ENCODE measurements around the gene CRIP3.
A peak's percentile ranks its signal among the peaks of the same experiment; 100 is the strongest.
"Not testable (repeated sequence)": the region's sequence is repeated elsewhere in the genome, so short reads cannot be mapped to it uniquely, and the experiment has no call there.

CRIP3 gene

DNA sequence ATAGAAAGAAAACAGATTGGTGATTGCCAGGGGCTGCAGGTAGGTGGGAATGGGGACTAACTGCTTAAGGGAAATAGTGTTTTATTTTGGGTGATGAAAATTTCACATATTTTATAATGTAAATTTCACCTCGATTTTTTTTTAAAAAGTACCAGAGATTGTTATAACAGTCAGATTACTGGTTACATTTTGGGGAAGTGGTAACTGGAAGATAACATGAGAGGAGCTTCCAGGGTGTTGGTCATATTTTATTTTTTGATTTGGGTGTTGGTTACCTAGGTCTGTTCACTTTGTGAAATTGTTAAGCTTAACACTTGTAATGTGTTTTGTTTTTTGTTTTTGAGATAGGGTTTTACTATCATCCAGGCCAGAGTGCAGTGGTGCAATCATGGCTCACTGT lies 17.2 kb upstream of the CRIP3 start:
- no peak for DNase-seq
- TF ChIP-seq POLR2A (IDR thresholded peaks at IDR 0.05; ENCODE audit: low read length) (no peak), GATA1 (IDR thresholded peaks at IDR 0.05; ENCODE audit: low read depth, low read length) (no peak)

GRCh38 chr6:43318011-43318410 lies 9.4 kb upstream of the CRIP3 start:
- DNase-seq, result no peak
- no peak for TF ChIP-seq GATA1 (IDR thresholded peaks at IDR 0.05; ENCODE audit: low read depth, low read length)
- no peak for TF ChIP-seq POLR2A (IDR thresholded peaks at IDR 0.05; ENCODE audit: low read length)

GRCh38 chr6:43313813-43314212 lies 5.2 kb upstream of the CRIP3 start:
- TF ChIP-seq POLR2A (IDR thresholded peaks at IDR 0.05; ENCODE audit: low read length), result no peak
- TF ChIP-seq GATA1 (IDR thresholded peaks at IDR 0.05; ENCODE audit: low read depth, low read length), result no peak
- no peak for DNase-seq

GRCh38 chr6:43311666-43312065 lies 3.0 kb upstream of the CRIP3 start:
- DNase-seq, result no peak
- TF ChIP-seq GATA1 (IDR thresholded peaks at IDR 0.05; ENCODE audit: low read depth, low read length) (no peak), POLR2A (IDR thresholded peaks at IDR 0.05; ENCODE audit: low read length) (no peak)

- DNase-seq, result no peak
- TF ChIP-seq POLR2A (IDR thresholded peaks at IDR 0.05; ENCODE audit: low read length), result no peak
- TF ChIP-seq GATA1 (IDR thresholded peaks at IDR 0.05; ENCODE audit: low read depth, low read length), result no peak
These were observed 2.0 kb upstream of the CRIP3 start for GRCh38 chr6:43310624-43311023.

GRCh38 chr6:43310134-43310533 lies 1.5 kb upstream of the CRIP3 start:
- peak in 1 of 2 experiments; percentile 15 for DNase-seq
- no peak for TF ChIP-seq POLR2A (IDR thresholded peaks at IDR 0.05; ENCODE audit: low read length)
- TF ChIP-seq GATA1 (IDR thresholded peaks at IDR 0.05; ENCODE audit: low read depth, low read length), result no peak

GRCh38 chr6:43308990-43309477 lies 408 bp upstream of the CRIP3 start:
- no peak for TF ChIP-seq GATA1 (IDR thresholded peaks at IDR 0.05; ENCODE audit: low read depth, low read length)
- no peak for TF ChIP-seq POLR2A (IDR thresholded peaks at IDR 0.05; ENCODE audit: low read length)
- no peak for DNase-seq

DNA sequence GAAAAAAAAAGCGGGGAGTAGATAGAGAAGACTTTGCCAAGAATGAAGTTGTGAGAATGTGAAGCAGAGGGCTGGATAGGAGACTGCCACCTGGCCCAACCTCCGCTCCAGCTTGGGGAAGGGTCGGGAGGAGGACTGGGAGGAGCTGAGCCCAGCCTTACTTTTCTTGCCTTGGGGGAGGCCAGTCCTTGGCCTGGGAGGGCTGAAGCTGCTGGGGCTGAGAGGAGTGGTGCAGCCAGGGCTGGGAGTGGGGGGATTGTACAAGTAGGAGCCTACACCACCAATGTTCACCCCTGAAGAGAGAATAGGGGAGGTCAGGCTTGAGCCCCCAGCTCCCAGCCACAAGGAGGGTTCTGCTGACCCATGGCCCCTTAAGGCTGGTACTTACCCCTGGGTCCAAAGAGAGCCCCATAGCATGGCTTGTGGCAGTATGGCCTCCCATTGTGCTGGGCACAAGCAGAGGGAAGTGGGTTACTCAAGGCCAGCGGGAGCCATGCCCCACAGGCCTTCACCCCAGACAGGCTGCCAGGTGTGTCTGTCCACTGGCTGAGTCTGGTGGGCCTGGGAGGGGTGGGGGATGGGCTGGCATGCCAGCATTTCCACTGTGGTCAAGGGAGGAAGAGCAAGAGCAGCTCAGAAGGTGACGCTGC lies 1.1 kb downstream of the CRIP3 start:
- DNase-seq, result no peak

DNA sequence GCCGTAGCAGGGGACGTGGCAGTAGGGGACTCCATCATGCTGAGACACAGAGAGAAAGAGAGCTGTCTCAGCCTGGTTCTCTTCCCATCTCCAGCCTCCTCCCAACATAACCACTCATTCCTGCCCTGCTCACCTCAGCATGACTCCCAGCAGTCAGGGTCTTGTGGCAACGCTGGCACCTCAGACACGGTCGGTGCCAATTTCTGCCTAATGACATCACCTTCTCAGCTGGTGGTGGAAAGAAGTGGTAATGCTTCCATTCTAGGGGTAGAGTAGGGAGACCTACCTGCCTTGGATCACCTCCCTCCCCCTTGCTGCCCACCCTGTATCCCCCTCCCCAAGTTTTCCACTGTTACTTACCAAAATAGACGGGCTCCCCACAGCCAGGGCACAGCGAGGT lies 2.5 kb downstream of the CRIP3 start:
- DNase-seq, result no peak
- no peak for TF ChIP-seq GATA1 (IDR thresholded peaks at IDR 0.05; ENCODE audit: low read depth, low read length)
- TF ChIP-seq POLR2A (IDR thresholded peaks at IDR 0.05; ENCODE audit: low read length), result no peak

More for the DNA sequence above, 1.1 kb downstream of the CRIP3 start:
- TF ChIP-seq POLR2A (IDR thresholded peaks at IDR 0.05; ENCODE audit: low read length), result no peak
- no peak for TF ChIP-seq GATA1 (IDR thresholded peaks at IDR 0.05; ENCODE audit: low read depth, low read length)

DNA sequence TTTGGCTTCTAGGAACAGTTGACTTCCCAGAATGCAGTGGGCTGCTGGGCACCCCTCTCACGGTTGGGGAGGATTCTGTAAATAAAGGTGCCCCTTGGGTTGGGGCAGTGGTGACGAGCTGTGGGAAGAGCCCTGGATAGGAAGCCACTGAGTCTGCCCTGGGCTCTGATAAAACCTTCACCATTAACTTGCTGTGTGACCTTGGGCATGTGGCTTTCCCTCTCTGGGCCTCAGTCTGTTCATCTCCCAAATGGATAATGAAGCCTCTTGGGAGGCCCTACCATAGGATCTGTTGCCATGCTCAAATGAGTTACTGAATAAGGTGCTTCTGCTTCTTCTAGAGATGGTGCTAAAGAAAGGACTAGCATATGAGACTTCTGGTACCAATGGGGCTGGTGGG lies 3.7 kb downstream of the CRIP3 start:
- TF ChIP-seq GATA1 (IDR thresholded peaks at IDR 0.05; ENCODE audit: low read depth, low read length) (no peak), POLR2A (IDR thresholded peaks at IDR 0.05; ENCODE audit: low read length) (no peak)
- DNase-seq, result no peak

DNA sequence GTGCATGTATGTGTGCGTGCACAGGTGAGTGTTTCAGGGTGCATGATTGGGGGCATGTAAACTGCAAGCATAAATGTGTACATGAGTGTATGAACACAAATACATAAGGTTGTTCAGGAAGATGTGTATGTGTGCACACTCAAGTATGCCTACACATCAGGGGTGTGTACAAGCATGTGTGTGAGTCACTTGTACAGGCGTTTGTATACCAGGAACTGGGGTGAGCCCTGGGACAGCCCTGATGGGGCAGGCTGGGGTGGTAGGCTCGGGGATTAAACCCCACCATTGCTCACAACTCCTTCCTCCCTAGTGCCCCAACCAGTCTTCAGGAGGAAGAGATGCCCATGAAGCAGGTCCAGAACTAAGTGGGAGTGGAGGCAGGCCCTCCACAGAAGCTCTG lies 4.3 kb downstream of the CRIP3 start:
- DNase-seq, result no peak
- TF ChIP-seq GATA1 (IDR thresholded peaks at IDR 0.05; ENCODE audit: low read depth, low read length), result no peak
- no peak for TF ChIP-seq POLR2A (IDR thresholded peaks at IDR 0.05; ENCODE audit: low read length)

DNA sequence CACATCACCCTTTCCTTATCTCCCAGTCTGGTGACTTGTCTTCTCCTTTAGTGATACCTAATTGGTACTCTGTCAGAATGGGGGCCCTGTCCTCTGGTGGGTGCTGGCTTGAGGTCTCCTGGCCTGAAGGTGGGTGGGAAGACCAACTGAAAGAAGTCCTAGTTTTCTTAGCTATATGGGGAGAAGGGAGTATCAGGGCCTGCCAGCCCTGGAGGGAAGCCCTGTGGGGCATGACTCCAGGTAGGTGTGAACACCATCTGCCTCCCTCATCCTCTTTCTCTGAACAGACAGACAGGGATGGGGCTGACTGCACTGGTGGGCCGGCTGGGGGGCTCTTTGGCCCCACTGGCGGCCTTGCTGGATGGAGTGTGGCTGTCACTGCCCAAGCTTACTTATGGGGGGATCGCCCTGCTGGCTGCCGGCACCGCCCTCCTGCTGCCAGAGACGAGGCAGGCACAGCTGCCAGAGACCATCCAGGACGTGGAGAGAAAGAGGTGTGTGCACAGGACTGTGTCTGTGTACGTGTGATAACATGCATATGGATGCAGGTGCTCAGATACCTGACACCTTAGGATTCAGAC lies 4.8 kb downstream of the CRIP3 start:
- DNase-seq, result no peak
- TF ChIP-seq GATA1 (IDR thresholded peaks at IDR 0.05; ENCODE audit: low read depth, low read length), result no peak
- no peak for TF ChIP-seq POLR2A (IDR thresholded peaks at IDR 0.05; ENCODE audit: low read length)

DNA sequence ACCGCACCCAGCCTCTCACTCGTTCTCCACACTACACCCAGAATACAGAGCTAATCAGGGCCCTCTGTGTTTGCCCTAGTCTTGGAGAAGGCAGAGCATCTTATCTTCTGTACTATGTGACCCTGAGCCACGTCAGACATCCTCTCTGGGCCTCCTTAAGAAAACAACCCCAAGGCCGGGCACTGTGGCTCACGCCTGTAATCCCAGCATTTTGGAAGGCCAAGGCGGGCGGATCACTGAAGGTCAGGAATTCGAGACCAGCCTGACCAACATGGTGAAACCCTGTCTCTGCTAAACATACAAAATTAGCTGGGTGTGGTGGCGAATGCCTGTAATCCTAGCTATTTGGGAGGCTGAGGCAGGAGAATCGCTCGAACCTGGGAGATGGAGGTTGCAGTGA lies 5.6 kb downstream of the CRIP3 start:
- not testable (repeated sequence) for DNase-seq

DNA sequence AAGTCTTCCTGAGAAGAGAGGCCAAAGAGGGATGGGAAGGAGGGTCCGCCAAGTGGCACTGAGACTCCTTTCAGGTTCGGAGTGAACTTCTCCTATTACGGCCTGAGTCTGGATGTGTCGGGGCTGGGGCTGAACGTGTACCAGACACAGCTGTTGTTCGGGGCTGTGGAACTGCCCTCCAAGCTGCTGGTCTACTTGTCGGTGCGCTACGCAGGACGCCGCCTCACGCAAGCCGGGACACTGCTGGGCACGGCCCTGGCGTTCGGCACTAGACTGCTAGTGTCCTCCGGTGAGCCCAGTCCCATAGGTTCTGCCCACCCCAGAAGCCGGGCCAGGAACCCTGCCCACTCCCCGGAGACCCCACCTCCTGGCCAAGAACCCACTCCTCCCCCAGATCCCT lies 6.5 kb downstream of the CRIP3 start:
- DNase-seq, result no peak
- TF ChIP-seq POLR2A (IDR thresholded peaks at IDR 0.05; ENCODE audit: low read length) (no peak), GATA1 (IDR thresholded peaks at IDR 0.05; ENCODE audit: low read depth, low read length) (no peak)

GRCh38 chr6:43301081-43301870 lies 7.3 kb downstream of the CRIP3 start:
- no peak for DNase-seq

More at GRCh38 chr6:43301081-43301870, 7.3 kb downstream of the CRIP3 start:
- no peak for TF ChIP-seq POLR2A (IDR thresholded peaks at IDR 0.05; ENCODE audit: low read length)
- no peak for TF ChIP-seq GATA1 (IDR thresholded peaks at IDR 0.05; ENCODE audit: low read depth, low read length)
